ENCODE data around the gene C16orf92. TPM values are rescaled to one million over a fixed set of nuclear protein-coding genes. Genes with fewer than 3 reads are reported as not detected.

Gene C16orf92
- total RNA-seq, 2 experiments from 2014 or later = not detected

DNA sequence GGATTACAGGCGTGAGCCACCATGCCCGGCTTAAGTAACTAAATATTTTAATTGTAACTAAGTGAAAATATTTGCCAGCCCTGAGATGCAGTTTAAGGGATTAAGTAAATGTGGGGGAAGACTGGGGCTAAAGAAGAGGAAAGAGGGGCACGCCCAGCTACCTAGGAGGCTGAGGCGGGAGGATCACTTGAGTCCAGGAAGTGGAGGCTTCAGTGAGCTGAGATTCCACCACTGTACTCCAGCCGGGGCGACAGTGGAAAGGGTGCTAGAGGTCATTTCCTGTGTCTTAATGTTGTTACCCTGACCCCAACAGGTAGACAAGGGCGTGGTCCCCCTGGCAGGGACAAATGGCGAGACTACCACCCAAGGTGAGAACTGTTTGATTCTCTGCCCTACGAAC is 45.3 kb downstream of the C16orf92 start:
- Mint-ChIP-seq H3K4me1 (ENCODE audit: low read depth) (peaks cover 29% of the 10 kb centered on the region), H3K27me3 (no peaks in the 10 kb centered on the region), H3K4me3 (peak overlapping the region; percentile 66), H3K36me3 (ENCODE audit: low read depth) (peaks cover 84% of the 10 kb centered on the region), H3K27ac (peak overlapping the region; percentile 81), H3K9me3 (no peaks in the 10 kb centered on the region)
- POLR2A ChIA-PET = interaction anchor here (1.5 to 6.3 kb wide), 3 partner anchors 10 to 55 kb away, joined by 4 to 83 read pairs (median 7); partner anchors contain the start of genes MAPK3, PPP4C and TBX6
- TF ChIP-seq, protein P1, sequence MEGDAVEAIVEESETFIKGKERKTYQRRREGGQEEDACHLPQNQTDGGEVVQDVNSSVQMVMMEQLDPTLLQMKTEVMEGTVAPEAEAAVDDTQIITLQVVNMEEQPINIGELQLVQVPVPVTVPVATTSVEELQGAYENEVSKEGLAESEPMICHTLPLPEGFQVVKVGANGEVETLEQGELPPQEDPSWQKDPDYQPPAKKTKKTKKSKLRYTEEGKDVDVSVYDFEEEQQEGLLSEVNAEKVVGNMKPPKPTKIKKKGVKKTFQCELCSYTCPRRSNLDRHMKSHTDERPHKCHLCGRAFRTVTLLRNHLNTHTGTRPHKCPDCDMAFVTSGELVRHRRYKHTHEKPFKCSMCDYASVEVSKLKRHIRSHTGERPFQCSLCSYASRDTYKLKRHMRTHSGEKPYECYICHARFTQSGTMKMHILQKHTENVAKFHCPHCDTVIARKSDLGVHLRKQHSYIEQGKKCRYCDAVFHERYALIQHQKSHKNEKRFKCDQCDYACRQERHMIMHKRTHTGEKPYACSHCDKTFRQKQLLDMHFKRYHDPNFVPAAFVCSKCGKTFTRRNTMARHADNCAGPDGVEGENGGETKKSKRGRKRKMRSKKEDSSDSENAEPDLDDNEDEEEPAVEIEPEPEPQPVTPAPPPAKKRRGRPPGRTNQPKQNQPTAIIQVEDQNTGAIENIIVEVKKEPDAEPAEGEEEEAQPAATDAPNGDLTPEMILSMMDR (IDR thresholded peaks at IDR 0.05) = no peak
- intact Hi-C loops (cut with micrococcal nuclease) = loop anchor here (10.0 kb wide), 1 partner anchor 306 kb away; the partner anchor contains the start of genes MYL11 and TBC1D10B
- CTCF ChIA-PET = interaction anchor here (1.2 to 2.1 kb wide), 4 partner anchors 11 to 23 kb away, joined by 3 to 12 read pairs (median 4); partner anchors contain the start of gene TBX6
- ATAC-seq (no peak), DNase-seq (no peak)

DNA sequence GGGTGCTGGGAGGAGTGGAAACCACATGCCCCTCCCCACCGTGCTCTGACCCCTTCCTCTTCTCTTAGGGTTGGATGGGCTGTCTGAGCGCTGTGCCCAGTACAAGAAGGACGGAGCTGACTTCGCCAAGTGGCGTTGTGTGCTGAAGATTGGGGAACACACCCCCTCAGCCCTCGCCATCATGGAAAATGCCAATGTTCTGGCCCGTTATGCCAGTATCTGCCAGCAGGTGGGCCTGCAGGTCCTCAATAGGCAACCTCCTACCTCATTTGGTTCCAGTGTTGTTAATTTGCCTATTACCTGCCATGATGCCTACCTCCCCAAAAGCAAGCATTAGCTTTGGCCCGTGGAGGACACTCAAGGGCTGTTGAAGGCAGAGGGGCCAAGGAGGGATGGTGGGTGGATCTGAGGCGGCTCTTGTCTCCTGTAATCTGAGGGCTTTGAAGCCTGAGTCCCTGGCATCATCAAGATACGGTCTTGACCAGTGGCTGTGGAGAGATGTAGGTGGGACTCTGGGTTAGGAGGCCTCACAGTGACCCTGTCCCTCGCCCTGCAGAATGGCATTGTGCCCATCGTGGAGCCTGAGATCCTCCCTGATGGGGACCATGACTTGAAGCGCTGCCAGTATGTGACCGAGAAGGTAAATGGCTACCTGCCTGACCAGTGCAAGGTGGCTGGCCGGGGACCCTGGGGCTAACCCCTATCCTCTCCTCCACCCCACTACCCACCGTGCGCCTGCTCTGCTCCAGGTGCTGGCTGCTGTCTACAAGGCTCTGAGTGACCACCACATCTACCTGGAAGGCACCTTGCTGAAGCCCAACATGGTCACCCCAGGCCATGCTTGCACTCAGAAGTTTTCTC is 46.0 kb downstream of the C16orf92 start:
- CTCF ChIA-PET = interaction anchor here (1.2 to 1.8 kb wide), 3 partner anchors 11 to 14 kb away, joined by 3 to 5 read pairs (median 4); no protein-coding TSS in a partner anchor
- Mint-ChIP-seq H3K27me3 (no peaks in the 10 kb centered on the region), H3K27ac (peak overlapping the region; percentile 81), H3K9me3 (no peaks in the 10 kb centered on the region), H3K36me3 (ENCODE audit: low read depth) (peaks cover 86% of the 10 kb centered on the region), H3K4me3 (peak overlapping the region; percentile 66), H3K4me1 (ENCODE audit: low read depth) (peaks cover 27% of the 10 kb centered on the region)
- DNase-seq = peak; percentile 77
- intact Hi-C loops (cut with micrococcal nuclease) = loop anchor here (10.0 kb wide), 1 partner anchor 306 kb away; the partner anchor contains the start of genes MYL11 and TBC1D10B
- no peak for ATAC-seq
- POLR2A ChIA-PET = interaction anchor here (0.8 to 6.3 kb wide), 4 partner anchors 9 to 23 kb away, joined by 3 to 83 read pairs (median 5); partner anchors contain the start of genes PPP4C and TBX6
- TF ChIP-seq, protein P1 (IDR thresholded peaks at IDR 0.05) = peak; percentile 57

DNA sequence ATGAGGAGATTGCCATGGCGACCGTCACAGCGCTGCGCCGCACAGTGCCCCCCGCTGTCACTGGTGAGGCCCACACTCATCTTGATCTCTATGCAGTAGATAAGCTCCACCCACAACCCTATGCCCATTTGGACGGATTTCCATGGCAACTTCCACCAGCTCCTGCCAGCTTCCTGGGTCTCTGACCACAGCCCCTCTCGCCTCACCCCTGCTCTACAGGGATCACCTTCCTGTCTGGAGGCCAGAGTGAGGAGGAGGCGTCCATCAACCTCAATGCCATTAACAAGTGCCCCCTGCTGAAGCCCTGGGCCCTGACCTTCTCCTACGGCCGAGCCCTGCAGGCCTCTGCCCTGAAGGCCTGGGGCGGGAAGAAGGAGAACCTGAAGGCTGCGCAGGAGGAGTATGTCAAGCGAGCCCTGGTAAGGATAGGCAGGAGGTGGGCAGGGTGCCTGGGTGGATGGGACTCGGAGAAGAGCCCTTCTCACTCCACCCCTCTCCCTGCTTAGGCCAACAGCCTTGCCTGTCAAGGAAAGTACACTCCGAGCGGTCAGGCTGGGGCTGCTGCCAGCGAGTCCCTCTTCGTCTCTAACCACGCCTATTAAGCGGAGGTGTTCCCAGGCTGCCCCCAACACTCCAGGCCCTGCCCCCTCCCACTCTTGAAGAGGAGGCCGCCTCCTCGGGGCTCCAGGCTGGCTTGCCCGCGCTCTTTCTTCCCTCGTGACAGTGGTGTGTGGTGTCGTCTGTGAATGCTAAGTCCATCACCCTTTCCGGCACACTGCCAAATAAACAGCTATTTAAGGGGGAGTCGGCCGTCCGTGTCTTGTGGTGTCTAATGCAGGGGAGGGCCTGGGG is 46.8 kb downstream of the C16orf92 start:
- intact Hi-C loops (cut with micrococcal nuclease) = loop anchor here (10.0 kb wide), 1 partner anchor 305 kb away; the partner anchor contains the start of genes MYL11 and TBC1D10B
- CTCF ChIA-PET = interaction anchor here (1.6 kb wide), 1 partner anchor 22 kb away, joined by 8 read pairs; the partner anchor contains the start of gene TBX6

DNA sequence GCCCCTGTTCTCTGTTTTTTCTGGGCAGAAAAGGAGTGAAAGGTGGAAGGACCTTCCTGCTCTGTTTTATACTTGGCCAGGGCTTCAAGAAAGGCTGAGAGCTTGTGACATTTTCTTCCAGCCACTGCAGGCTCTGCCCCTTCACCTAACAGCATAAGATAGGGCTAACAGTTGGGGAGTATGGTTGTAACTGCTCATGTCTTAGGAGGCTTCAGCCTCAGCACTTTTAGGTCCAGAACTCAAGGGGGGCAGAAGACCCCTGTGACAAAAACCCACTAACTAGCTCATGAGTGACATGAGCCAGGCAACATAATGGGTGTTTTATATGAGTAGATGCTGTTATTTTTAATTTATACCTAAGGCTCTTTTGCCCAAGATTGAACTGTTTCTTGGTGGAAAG is 47.5 kb downstream of the C16orf92 start:
- DNase-seq (no peak), ATAC-seq (no peak)
- Mint-ChIP-seq H3K4me1 (ENCODE audit: low read depth) (peaks cover 30% of the 10 kb centered on the region), H3K27me3 (no peaks in the 10 kb centered on the region), H3K9me3 (no peaks in the 10 kb centered on the region), H3K27ac (peak overlapping the region; percentile 5), H3K36me3 (ENCODE audit: low read depth) (peaks cover 76% of the 10 kb centered on the region), H3K4me3 (no peak overlapping the region)
- CTCF ChIA-PET = interaction anchor here (1.6 kb wide), 1 partner anchor 22 kb away, joined by 8 read pairs; the partner anchor contains the start of gene TBX6
- POLR2A ChIA-PET = interaction anchor here (0.9 to 1.8 kb wide), 4 partner anchors 10 to 114 kb away, joined by 3 to 7 read pairs (median 4); partner anchors contain the start of gene TBX6
- TF ChIP-seq, protein P1 (IDR thresholded peaks at IDR 0.05) = no peak
- intact Hi-C loops (cut with micrococcal nuclease) = no loop called here

More for the DNA sequence above, 46.8 kb downstream of the C16orf92 start:
- no peaks in the 10 kb centered on the region for H3K9me3 Mint-ChIP-seq
- no peaks in the 10 kb centered on the region for H3K27me3 Mint-ChIP-seq
- peaks cover 28% of the 10 kb centered on the region for H3K4me1 Mint-ChIP-seq (ENCODE audit: low read depth)
- peak overlapping the region; percentile 81 for H3K27ac Mint-ChIP-seq
- POLR2A ChIA-PET = interaction anchor here (0.6 to 1.8 kb wide), 8 partner anchors 8 to 115 kb away, joined by 3 to 7 read pairs (median 3); partner anchors contain the start of gene TBX6
- ATAC-seq = no peak
- TF ChIP-seq, protein P1 (IDR thresholded peaks at IDR 0.05) = no peak
- peaks cover 80% of the 10 kb centered on the region for H3K36me3 Mint-ChIP-seq (ENCODE audit: low read depth)
- peak overlapping the region; percentile 31 for H3K4me3 Mint-ChIP-seq
- DNase-seq = no peak

Other genes with a start within 250 kb of the C16orf92 start
- not detected for gene ZG16, start 244.9 kb upstream of the C16orf92 start, total RNA-seq
- gene KIF22, start 232.4 kb upstream of the C16orf92 start, total RNA-seq = 100 to 1,000 TPM; 160 to 165 TPM
- gene MAZ, start 216.7 kb upstream of the C16orf92 start, total RNA-seq = 100 to 1,000 TPM; 380 to 382 TPM
- gene PRRT2, start 211.0 kb upstream of the C16orf92 start, total RNA-seq = 1 to 10 TPM; 1.5 to 2.0 TPM
- 10 to 100 TPM; 26.8 to 29.0 TPM for gene PAGR1, start 207.0 kb upstream of the C16orf92 start, total RNA-seq
- 10 to 100 TPM; 32.5 to 33.2 TPM for gene MVP, start 202.7 kb upstream of the C16orf92 start, total RNA-seq
- 10 to 100 TPM; 30.2 to 35.4 TPM for gene CDIPT, start 160.0 kb upstream of the C16orf92 start, total RNA-seq
- under 1 TPM; 0.11 to 0.13 TPM for gene SEZ6L2, start 123.6 kb upstream of the C16orf92 start, total RNA-seq
- gene ASPHD1, start 122.7 kb upstream of the C16orf92 start, total RNA-seq = 1 to 10 TPM; 2.0 to 2.1 TPM
- 10 to 100 TPM; 35.2 to 35.3 TPM for gene KCTD13, start 97.0 kb upstream of the C16orf92 start, total RNA-seq
- 10 to 100 TPM; 31.9 to 34.9 TPM for gene TMEM219, start 61.1 kb upstream of the C16orf92 start, total RNA-seq
- gene TAOK2, start 49.3 kb upstream of the C16orf92 start, total RNA-seq = 10 to 100 TPM; 25.0 to 25.9 TPM
- gene HIRIP3, start 27.6 kb upstream of the C16orf92 start, total RNA-seq = 10 to 100 TPM; 35.2 to 36.4 TPM
- gene INO80E, start 27.0 kb upstream of the C16orf92 start, total RNA-seq = 10 to 100 TPM; 75.9 to 79.1 TPM
- 1 to 10 TPM in 1 of 2 experiments, under 1 TPM in 1; 0.68 to 1.8 TPM for gene DOC2A, start 12.2 kb upstream of the C16orf92 start, total RNA-seq
- gene TLCD3B, start 8.1 kb downstream of the C16orf92 start, total RNA-seq = 1 to 10 TPM; 3.5 to 3.6 TPM
- gene ALDOA, start 42.6 kb downstream of the C16orf92 start, total RNA-seq = 1,000 to 10,000 TPM; 3,042 to 3,081 TPM
- gene PPP4C, start 52.8 kb downstream of the C16orf92 start, total RNA-seq = 100 to 1,000 TPM; 116 to 121 TPM
- 1 to 10 TPM; 2.5 TPM for gene TBX6, start 68.7 kb downstream of the C16orf92 start, total RNA-seq
- gene YPEL3, start 73.0 kb downstream of the C16orf92 start, total RNA-seq = 10 to 100 TPM; 17.7 to 19.5 TPM
- 1 to 10 TPM; 4.5 to 5.7 TPM for gene GDPD3, start 90.3 kb downstream of the C16orf92 start, total RNA-seq
- 10 to 100 TPM; 57.6 to 60.1 TPM for gene MAPK3, start 100.0 kb downstream of the C16orf92 start, total RNA-seq
- gene CORO1A, start 160.4 kb downstream of the C16orf92 start, total RNA-seq = 1,000 to 10,000 TPM; 1,130 to 1,151 TPM
- gene BOLA2B, start 170.5 kb downstream of the C16orf92 start, total RNA-seq = 100 to 1,000 TPM; 248 to 254 TPM
- gene SLX1A, start 170.7 kb downstream of the C16orf92 start, total RNA-seq = 100 to 1,000 TPM; 116 to 129 TPM
- 10 to 100 TPM; 14.8 to 18.0 TPM for gene SULT1A3, start 176.1 kb downstream of the C16orf92 start, total RNA-seq
- gene NPIPB13, start 225.3 kb downstream of the C16orf92 start, total RNA-seq = 10 to 100 TPM; 14.7 to 20.7 TPM